HG03469 (cell line): Measurements from ENCODE around the gene GIT2.
"Not testable (repeated sequence)": the region's sequence is repeated elsewhere in the genome, so short reads cannot be mapped to it uniquely, and the experiment has no call there.

Source experiments
- ATAC-seq: cut with Tn5 transposase; IDR thresholded peaks from one replicate; pipeline ENCODE4 v1.9.1; 2021; ENCODE audit warnings: mild to moderate bottlenecking, moderate library complexity, moderate number of reproducible peaks; ENCODE audit not compliant: unreplicated experiment

Gene GIT2

GRCh38 chr12:109949089-109949488, 47.1 kb downstream of the GIT2 start:
- no peak for ATAC-seq

- ATAC-seq = no peak
These were observed 47.8 kb downstream of the GIT2 start for GRCh38 chr12:109948368-109948767.

DNA sequence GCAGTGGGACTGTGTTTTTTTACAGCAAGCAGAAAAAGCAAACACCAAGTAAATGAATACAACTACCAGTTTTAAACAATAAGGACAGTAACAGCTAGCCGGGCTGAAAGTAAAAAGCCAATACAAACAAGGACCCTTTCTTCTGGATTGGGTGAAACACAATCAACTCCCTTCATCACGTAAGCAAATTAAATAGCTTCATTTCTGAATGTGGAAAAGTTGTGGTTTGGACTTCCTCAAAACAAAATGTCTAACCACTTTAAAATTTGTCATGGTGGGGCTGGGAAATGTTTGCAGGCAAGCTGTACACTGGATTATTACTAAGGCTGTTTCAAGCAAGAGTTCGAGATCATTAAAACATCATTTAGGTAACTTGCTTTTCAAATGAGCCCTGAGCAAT, 48.6 kb downstream of the GIT2 start:
- no peak for ATAC-seq

DNA sequence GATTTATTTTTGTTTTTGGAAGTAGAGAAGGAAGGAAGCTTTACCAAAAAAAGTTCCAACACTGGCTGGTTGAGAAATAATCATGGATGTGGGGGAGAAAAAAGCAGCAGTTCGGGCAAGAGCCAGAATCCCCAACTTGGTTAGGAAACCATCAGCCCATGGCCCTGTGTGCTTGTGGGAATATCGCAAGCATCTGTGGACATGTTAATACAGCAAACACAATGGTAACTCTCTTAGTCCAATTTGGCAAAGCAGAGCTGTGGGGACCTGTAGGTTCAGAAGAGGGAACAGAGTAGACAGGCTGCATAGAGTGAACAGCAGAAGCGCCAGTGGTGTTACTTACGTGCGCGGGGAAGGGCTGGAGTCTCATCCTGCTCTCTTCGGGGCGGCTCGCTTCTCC, 49.3 kb downstream of the GIT2 start:
- ATAC-seq = no peak

DNA sequence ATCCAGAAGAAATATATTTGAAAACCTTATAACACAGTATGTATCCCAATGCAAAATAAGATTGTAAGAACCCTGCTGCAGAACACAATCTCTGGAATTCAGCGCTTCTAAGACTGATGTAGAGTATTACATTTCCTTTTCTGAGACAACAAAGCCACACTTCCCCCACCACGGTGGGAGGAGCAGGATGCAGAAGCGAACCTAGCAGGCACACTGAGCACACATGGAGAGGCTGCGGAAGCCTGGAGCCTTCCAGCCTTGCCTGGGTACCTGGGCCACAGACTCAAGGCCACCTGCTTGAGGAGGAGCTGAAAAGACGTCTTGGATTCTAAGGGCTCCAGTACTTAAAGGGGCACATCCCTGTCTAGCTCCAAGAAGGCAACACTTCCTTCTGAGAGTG, 49.7 kb downstream of the GIT2 start:
- no peak for ATAC-seq

DNA sequence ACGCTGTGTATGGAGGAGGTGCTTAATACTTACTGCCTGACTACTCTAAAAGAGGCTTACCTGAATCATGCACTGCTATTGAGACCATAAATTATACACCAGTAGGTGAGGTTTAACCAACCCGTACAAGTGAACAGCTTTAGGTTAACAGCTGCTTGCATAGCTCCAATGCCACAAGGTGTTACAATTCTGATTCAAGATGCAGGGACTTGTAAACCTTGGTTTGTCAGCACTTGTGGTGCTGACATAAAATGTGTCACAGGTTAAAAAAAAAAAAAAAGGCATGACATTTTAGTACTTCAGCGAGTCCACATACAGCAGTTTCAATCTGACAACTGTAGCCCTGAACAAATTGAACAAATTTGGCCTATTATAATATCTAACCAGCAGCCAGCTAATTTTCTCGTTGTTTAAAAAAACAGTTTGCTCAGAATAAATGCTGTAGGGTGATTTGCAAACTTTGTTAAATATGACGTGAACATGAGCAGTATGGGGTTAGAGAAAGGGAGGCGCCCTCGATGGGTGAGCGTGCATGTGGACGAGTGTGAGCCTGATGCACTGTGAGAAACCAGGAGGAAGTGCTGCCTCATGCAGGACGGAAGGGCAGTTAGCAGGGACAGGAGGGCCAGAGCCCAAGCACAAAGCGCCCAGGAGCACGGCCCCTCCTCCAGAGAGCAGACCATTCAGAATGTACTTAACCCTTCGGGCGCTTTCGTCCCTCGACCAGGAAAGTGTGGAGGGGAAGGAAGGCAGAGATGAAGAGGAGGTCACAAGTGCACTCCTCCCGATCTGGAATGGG, 51.4 kb downstream of the GIT2 start:
- no peak for ATAC-seq

- ATAC-seq = no peak
These were observed 52.4 kb downstream of the GIT2 start for GRCh38 chr12:109943811-109944210.

GRCh38 chr12:109940339-109940923, 55.7 kb downstream of the GIT2 start:
- ATAC-seq = no peak

GRCh38 chr12:109939504-109939903, 56.7 kb downstream of the GIT2 start:
- no peak for ATAC-seq

- no peak for ATAC-seq
These were observed 57.2 kb downstream of the GIT2 start for GRCh38 chr12:109938947-109939346.

GRCh38 chr12:109937371-109937770, 58.8 kb downstream of the GIT2 start:
- no peak for ATAC-seq

DNA sequence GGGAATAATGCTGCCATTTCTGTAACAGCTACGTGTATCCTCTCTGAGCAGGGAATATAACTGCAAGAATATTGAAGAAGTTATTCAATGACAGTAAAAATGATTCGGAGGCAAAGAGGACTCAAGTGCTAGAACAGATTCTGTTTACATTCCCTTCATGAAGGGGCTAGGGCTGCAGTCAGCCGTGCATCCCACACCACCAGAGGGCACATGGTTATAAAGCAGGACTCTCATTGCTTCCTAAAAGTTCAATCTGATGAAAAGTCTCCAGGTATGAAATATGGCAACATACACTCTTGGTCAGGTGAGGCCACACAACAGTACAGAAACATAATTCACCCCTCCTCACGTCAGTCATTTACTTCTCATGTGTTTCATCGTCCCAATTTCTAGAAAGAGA, 62.1 kb downstream of the GIT2 start:
- no peak for ATAC-seq

DNA sequence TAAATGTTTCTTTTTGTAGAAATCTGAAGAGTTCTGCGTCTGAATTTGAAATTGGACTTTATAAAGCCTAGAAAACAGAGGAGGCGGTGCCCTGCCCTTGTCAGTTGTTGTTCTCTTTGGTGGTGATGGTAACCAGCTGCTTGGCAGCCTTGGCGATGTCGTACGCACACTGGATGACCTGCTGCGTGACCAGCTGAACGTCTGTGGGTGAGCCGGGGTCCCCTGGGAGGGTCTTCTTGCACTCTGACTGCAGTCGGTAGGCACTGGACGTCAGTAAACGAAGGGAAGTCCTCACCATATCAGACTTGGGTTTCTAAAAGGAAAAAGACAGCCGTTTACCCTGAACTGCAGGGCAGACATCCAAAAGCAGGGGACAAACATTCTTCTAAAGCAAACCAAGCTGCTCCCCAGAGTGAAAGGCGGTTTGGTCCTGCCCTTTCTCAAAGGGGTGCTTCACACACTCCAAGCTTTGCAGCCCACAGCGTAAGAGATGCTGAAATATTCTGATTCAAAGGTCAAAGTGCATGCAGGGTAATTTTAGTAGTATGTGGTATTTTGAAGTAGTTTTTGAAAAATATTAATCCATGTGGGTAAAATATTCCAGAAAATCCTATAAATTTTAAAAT, 63.2 kb downstream of the GIT2 start:
- ATAC-seq = no peak

DNA sequence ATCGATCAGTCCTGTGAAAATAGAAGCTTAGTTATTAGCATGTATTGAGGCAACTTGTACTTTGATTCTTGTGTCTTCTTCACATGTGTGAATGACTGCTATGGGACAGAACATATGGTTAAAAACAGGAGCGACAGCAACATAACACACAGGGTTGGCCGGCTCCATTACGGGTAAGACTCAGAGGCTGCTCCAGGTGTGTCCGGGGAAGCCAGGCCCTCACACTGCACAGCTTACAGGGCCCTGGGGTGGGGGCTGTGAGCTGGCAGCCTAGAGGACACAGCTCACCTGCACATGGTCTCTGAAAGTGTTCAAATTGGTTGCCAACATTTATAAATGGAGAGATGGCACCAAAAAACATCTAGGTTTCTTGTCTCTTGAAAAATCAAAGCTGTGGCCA, 65.0 kb downstream of the GIT2 start:
- ATAC-seq = no peak

GRCh38 chr12:109930028-109930800, 66.0 kb downstream of the GIT2 start:
- ATAC-seq = no peak

GRCh38 chr12:109929326-109929725, 66.8 kb downstream of the GIT2 start:
- not testable (repeated sequence) for ATAC-seq

DNA sequence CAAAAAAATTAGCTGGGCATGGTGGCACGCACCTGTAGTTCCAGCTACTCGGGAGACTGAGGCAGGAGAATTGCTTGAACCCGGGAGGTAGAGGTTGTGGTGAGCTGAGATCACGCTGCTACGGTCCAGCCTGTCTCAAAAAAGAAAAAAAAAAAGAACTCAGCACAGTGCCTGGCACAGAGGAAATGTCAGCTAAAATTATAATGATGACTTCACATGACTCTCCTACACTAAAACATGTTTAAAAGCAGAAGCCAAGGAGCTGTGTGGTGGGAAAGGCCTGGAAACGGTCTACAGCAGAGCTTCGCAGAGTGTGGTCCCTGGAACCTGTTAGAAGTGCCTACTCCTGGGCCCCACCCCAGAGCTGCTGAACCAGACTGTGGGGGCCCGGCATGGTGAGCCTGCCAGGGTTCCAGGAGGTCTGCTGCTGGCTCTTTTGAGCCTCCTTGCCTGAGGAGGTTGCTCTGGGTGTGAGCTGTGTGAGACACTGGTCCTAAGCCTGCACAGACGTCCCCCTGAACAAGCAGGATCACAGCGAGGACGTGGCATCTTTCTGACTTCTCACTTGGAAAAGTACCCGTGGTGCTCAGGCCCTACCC, 68.0 kb downstream of the GIT2 start:
- no peak for ATAC-seq

- ATAC-seq = no peak
These were observed 68.5 kb downstream of the GIT2 start for GRCh38 chr12:109927622-109928021.

GRCh38 chr12:109926488-109927210, 69.5 kb downstream of the GIT2 start:
- ATAC-seq = no peak

DNA sequence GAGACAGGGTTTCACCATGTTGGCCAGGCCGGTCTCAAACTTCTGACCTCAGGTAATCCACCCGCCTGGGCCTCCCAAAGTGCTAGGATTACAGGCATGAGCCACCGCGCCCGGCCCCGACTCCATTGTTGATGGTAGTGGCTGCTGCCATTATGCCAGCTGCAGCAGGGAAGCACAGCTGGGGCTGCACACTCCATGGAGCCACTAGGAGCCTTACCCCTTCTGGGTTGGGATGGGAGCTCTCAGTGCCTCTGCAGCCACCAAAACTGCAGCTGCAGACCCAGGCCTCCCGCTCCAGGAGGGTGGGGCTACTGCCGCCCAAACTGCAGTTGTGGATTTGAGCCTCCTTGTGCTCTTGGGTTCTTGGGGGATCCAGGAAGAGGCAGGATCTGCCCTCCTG, 70.2 kb downstream of the GIT2 start:
- ATAC-seq = no peak
